HG03558 (cell line): ENCODE data around the gene UNC93A.

Experiments
- ATAC-seq: cut with Tn5 transposase; IDR thresholded peaks from one replicate; pipeline ENCODE4 v1.9.1; 2021; ENCODE audit warnings: moderate number of reproducible peaks; ENCODE audit not compliant: unreplicated experiment; ENCODE audit errors: extremely low read depth

The UNC93A gene

GRCh38 chr6:167292301-167293087 is 1.4 kb downstream of the UNC93A start:
- no peak for ATAC-seq

DNA sequence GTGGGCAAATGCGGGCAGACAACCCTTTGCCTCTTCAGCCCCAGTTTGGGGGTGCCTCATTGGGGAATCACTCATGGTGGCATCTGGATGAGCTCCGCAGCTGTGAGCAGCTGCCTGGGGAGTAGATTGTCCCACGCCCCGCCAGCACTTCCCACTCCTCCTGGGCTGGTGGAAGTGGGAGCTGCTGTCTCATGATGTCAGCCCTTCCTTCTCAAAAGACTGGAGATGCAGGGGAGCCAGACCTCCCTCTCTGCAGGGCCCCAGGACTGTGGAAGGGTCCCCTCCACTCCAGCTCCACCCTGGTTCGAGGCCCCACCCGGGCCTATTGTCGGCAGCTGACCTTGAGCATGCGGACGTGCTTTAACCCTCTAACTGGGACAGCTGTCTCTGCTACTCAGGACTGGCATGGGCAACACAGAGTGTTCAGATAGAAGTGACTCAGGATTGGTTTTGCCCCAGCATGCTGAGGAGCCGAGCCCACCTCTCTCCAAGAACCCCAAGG is 2.0 kb downstream of the UNC93A start:
- no peak for ATAC-seq

DNA sequence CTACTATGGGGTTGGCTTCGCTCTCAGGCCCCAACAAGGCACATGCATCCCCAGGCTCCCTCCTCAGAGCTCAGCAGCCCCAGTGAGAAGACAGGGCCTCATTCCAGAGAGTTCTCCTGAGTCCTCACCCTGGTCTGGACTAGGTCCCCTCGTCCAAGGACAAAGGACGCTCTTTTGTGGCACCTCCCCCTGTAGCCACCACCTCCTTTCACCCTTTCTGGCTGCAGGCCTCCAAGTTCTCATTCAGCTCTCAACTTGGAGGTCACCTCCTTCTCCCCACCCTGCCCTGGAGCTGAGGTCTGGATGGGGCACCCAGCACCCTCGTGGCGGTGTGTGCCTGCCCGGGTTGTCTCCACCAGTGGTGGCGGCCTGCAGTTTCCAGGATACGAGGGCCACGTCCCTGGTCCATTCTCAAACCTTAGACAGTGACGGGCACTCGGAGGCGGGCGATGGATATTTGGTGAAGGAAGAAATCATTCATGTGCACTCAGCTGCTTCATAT is 2.5 kb downstream of the UNC93A start:
- ATAC-seq, result no peak

DNA sequence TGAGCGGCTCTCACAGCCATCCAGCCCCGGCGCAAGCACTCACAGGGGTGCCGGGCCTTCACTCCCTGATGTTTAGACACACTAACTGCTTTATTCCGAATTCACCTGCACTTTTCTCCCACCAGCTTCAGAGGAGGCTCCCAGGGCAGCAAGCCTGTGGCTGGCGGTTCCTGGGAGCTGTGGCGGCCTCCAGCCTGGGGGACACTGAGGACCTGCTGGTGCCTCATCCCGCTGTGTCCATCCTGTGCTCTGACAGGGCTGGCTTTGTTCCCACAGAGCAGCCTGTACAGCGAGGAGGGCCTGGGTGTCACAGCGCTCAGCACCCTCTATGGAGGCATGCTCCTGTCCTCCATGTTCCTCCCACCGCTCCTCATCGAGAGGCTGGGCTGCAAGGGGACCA is 3.1 kb downstream of the UNC93A start:
- no peak for ATAC-seq

DNA sequence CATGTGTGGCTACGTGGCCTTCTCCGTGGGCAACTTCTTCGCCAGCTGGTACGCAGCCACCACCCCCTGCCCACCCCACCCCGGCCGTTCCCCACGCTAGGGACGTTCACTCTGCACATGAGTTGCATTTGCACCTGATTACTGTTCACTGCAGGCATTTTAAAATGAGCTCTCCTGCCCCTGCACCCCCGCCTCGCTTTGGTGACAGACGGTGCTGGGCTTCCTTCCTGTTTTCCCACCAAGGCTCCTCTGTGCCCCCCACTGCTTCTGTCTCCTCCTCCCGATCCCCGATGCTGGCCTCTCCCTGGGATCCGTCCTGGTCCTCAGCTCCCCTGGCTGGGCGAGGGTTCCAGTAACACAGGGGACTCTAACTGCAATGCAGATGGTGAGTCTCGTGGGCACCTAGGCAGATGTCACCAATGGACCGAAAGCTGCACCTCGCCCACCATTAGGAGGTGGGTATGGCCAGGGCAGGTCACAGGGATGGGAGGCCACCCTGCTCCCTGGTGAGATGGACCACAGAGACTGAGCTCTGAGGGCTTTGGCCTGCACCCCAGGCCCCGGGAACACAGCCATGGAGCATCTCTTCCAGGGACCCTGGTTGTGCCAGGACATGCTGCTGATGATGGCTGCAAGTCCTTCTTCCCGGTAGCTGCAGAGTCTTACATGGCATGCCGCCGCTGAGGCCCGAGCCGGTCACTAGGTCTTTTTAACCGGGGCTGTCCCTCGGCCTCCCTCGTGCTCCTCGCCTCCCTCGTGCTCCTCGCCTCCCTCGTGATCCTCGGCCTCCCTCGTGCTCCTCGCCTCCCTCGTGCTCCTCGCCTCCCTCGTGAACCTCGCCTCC is 3.8 kb downstream of the UNC93A start:
- ATAC-seq, result no peak

- ATAC-seq, result no peak
These were observed 4.6 kb downstream of the UNC93A start for GRCh38 chr6:167295495-167296292.

GRCh38 chr6:167296293-167296690 is 5.2 kb downstream of the UNC93A start:
- no peak for ATAC-seq

GRCh38 chr6:167296902-167297301 is 5.8 kb downstream of the UNC93A start:
- no peak for ATAC-seq

- ATAC-seq, result no peak
These were observed 7.0 kb downstream of the UNC93A start for GRCh38 chr6:167298127-167298526.

GRCh38 chr6:167299641-167300308 is 8.7 kb downstream of the UNC93A start:
- ATAC-seq, result no peak

GRCh38 chr6:167300902-167301777 is 10.0 kb downstream of the UNC93A start:
- ATAC-seq, result no peak

DNA sequence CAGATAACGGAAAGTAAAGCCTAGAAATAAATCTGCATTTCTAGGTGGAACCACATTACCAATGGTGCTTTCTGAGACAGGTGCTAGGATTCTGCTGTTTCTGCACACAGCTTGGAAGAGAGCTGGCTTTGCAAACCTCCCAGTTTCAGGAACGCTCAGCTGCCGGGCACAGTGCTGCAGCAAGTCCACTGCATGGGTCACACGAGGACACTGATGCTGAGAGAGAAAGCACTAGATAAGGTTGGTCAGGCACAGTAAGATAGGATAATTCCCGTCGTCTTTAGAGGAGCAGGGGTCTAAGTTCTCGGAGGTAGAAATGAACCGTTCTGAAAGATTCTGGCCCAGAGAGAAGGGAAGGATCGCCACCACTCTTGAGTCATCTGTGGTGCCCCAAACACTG is 11.0 kb downstream of the UNC93A start:
- ATAC-seq, result no peak

DNA sequence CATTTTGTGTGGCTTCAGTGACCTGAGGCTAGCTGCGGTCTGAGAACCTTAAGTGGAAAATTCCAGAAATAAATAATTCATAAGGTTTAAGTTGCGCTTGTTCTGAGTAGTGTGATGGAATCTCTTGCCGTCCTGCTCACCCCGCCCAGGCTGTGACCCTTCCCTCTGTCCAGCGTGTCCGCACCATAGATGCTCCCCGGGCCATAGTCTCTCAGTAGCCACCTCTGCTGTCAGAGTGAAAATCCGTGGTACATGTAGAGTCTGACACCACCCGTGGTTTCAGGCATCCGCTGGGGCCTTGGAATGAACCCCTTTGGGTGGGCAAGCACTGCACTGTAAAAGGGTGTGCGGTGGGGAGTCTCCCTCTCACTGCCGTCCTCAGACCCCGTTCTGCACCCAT is 11.7 kb downstream of the UNC93A start:
- ATAC-seq, result no peak

- no peak for ATAC-seq
These were observed 12.8 kb downstream of the UNC93A start for GRCh38 chr6:167303675-167304625.

- no peak for ATAC-seq
These were observed 13.8 kb downstream of the UNC93A start for GRCh38 chr6:167304912-167305311.

GRCh38 chr6:167305796-167306195 is 14.7 kb downstream of the UNC93A start:
- no peak for ATAC-seq

- no peak for ATAC-seq
These were observed 15.4 kb downstream of the UNC93A start for GRCh38 chr6:167306401-167306998.
